Measurements from ENCODE around the gene SRP68. TPM values are rescaled to one million over a fixed set of nuclear protein-coding genes. Genes with fewer than 3 reads are reported as not detected.
A peak's percentile ranks its signal among the peaks of the same experiment; 100 is the strongest.

Gene SRP68
- total RNA-seq, result 10 to 100 TPM; 22.4 to 36.7 TPM
- polyA plus RNA-seq, result 10 to 100 TPM; 17.7 to 34.9 TPM

DNA sequence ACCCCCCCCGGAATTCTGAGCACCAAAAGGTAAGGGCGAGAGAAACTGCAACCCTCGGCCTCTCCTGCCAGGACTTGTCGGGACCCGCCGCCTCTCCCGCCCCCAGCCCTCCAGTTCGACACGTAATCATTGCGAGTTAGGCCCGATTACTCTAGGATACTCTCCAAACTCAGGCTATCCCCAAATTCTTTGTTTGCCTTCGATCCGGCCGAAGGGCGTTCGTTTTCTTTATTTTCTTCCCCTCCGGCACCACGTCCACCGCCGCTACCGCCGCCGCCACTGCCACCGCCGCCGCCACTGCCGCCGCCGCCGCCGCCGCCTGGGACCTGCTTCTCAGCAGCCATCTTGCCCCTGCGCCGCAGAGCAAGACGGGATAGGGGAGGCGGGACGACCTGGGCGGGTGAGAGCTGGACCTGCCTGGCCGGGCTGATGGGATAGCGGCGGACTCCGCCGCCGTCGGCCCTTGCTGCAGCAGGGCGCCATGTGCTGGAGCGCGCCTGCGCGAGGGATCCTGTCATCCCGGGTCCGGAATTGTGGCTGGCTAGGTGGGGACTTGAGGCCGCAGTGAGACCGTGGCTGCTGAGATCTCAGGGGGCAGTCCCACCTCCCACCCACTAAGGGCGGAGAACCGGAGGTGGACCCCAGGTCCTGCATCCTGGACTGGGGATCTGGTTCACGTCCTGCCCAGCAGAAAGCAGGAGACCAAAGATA, at the start of gene SRP68:
TSS of gene SRP68 (minus strand) at position 370 of the 711 bp plus-strand sequence. CDS start at position 344, 26 bp downstream.
- peaks cover 14 to 57% (median 26%) of the 10 kb centered on the region in 4 donors for H3K4me1 ChIP-seq (ENCODE audit: control insufficient read depth in 4 of 4, insufficient read depth in 4 of 4, low read length in 3 of 4)
- peak within 1 kb of the TSS; percentile 53 to 72 for H3K27ac ChIP-seq (ENCODE audit: low read depth in 1 of 2, low read length in 2 of 2)
- peaks cover 0 to 20% (median 6%) of the 10 kb centered on the region in 4 donors for H3K27me3 ChIP-seq (ENCODE audit: control insufficient read depth in 4 of 4, insufficient read depth in 4 of 4, low read length in 3 of 4)
- WGBS, result under 1% methylated on average over 57 of the region's 57 CpGs
- H3K9ac ChIP-seq (ENCODE audit: low read depth in 1 of 2, low read length in 2 of 2), result peak within 1 kb of the TSS; percentile 64 to 99
- peak within 1 kb of the TSS; percentile 94 to 100 (median 94) for H3K4me3 ChIP-seq (ENCODE audit: low read depth in 1 of 3, low read length in 3 of 3)
- no peak for TF ChIP-seq SP1 (IDR thresholded peaks at IDR 0.05)
- TF ChIP-seq, protein P1, sequence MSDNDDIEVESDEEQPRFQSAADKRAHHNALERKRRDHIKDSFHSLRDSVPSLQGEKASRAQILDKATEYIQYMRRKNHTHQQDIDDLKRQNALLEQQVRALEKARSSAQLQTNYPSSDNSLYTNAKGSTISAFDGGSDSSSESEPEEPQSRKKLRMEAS (IDR thresholded peaks at IDR 0.05), result peak; percentile 80
- TF ChIP-seq RAD21 (IDR thresholded peaks at IDR 0.05), result no peak
- peak in 1 of 2 donors; percentile 6 for TF ChIP-seq RXRA (IDR thresholded peaks at IDR 0.05)
- TF ChIP-seq YY1 (IDR thresholded peaks at IDR 0.05), result peak; percentile 97
- TF ChIP-seq, protein P2, sequence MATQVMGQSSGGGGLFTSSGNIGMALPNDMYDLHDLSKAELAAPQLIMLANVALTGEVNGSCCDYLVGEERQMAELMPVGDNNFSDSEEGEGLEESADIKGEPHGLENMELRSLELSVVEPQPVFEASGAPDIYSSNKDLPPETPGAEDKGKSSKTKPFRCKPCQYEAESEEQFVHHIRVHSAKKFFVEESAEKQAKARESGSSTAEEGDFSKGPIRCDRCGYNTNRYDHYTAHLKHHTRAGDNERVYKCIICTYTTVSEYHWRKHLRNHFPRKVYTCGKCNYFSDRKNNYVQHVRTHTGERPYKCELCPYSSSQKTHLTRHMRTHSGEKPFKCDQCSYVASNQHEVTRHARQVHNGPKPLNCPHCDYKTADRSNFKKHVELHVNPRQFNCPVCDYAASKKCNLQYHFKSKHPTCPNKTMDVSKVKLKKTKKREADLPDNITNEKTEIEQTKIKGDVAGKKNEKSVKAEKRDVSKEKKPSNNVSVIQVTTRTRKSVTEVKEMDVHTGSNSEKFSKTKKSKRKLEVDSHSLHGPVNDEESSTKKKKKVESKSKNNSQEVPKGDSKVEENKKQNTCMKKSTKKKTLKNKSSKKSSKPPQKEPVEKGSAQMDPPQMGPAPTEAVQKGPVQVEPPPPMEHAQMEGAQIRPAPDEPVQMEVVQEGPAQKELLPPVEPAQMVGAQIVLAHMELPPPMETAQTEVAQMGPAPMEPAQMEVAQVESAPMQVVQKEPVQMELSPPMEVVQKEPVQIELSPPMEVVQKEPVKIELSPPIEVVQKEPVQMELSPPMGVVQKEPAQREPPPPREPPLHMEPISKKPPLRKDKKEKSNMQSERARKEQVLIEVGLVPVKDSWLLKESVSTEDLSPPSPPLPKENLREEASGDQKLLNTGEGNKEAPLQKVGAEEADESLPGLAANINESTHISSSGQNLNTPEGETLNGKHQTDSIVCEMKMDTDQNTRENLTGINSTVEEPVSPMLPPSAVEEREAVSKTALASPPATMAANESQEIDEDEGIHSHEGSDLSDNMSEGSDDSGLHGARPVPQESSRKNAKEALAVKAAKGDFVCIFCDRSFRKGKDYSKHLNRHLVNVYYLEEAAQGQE (IDR thresholded peaks at IDR 0.05), result peak; percentile 76
- peak in 1 of 2 donors; percentile 74 for TF ChIP-seq GABPA (IDR thresholded peaks at IDR 0.05 in 1 of 2, conservative IDR thresholded peaks at IDR 0.05 in 1 of 2)
- peaks cover 0 to 8% (median 3%) of the 10 kb centered on the region in 4 donors for H3K36me3 ChIP-seq (ENCODE audit: control insufficient read depth in 4 of 4, insufficient read depth in 3 of 4, low read depth in 1 of 4, low read length in 3 of 4)
- DNase-seq (ENCODE audit: low spot score), result peak; percentile 88
- no peaks in the 10 kb centered on the region for H3K9me3 ChIP-seq (ENCODE audit: control insufficient read depth in 4 of 4, low read length in 3 of 4)

GRCh38 chr17:76121932-76122430, 49.7 kb upstream of the SRP68 start:
- TF ChIP-seq RXRA (IDR thresholded peaks at IDR 0.05) (no peak), HNF4A (conservative IDR thresholded peaks at IDR 0.05) (no peak), ZBTB33 (IDR thresholded peaks at IDR 0.05) (no peak), SP1 (IDR thresholded peaks at IDR 0.05) (no peak), YY1 (IDR thresholded peaks at IDR 0.05) (no peak), HNF4G (IDR thresholded peaks at IDR 0.05) (no peak), RAD21 (IDR thresholded peaks at IDR 0.05) (no peak), FOXA1 (IDR thresholded peaks at IDR 0.05) (no peak), JUND (IDR thresholded peaks at IDR 0.05) (no peak)
- TF ChIP-seq, protein P2 (IDR thresholded peaks at IDR 0.05), result no peak
- no peaks in the 10 kb centered on the region for H3K9me3 ChIP-seq (ENCODE audit: control insufficient read depth in 4 of 4, low read length in 3 of 4)
- H3K27me3 ChIP-seq (ENCODE audit: control insufficient read depth in 4 of 4, insufficient read depth in 4 of 4, low read length in 3 of 4), result no peaks in the 10 kb centered on the region
- H3K36me3 ChIP-seq (ENCODE audit: control insufficient read depth in 4 of 4, insufficient read depth in 3 of 4, low read depth in 1 of 4, low read length in 3 of 4), result no peaks in the 10 kb centered on the region
- H3K27ac ChIP-seq (ENCODE audit: low read depth in 1 of 2, low read length in 2 of 2), result no peak overlapping the region
- peaks cover 0 to 7% (median 5%) of the 10 kb centered on the region in 4 donors for H3K4me1 ChIP-seq (ENCODE audit: control insufficient read depth in 4 of 4, insufficient read depth in 4 of 4, low read length in 3 of 4)
- H3K9ac ChIP-seq (ENCODE audit: low read depth in 1 of 2, low read length in 2 of 2), result no peak overlapping the region
- 58% methylated on average over 42 of the region's 42 CpGs for WGBS
- peak overlapping the region in 1 of 3 donors; percentile 29 for H3K4me3 ChIP-seq (ENCODE audit: low read depth in 1 of 3, low read length in 3 of 3)
- no peak for DNase-seq (ENCODE audit: low spot score)
